NCI-H524 treated with DMSO at 0.1 percent for 48 hours (cell line): ENCODE results near the gene GRIK5.

Experiments
- DNase-seq: peaks from one replicate; lab custom pipeline; 2025; lab: John Stamatoyannopoulos, UW

The GRIK5 gene

GRCh38 chr19:41990615-41991014 lies 79.4 kb downstream of the GRIK5 start:
- DNase-seq = no peak

- no peak for DNase-seq
These were observed 80.0 kb downstream of the GRIK5 start for GRCh38 chr19:41990028-41990427.

- no peak for DNase-seq
These were observed 81.1 kb downstream of the GRIK5 start for GRCh38 chr19:41988947-41989346.

- DNase-seq = no peak
These were observed 82.7 kb downstream of the GRIK5 start for GRCh38 chr19:41987141-41987860.

- no peak for DNase-seq
These were observed 85.0 kb downstream of the GRIK5 start for GRCh38 chr19:41984961-41985360.

GRCh38 chr19:41981724-41982123 lies 88.3 kb downstream of the GRIK5 start:
- DNase-seq = no peak

- no peak for DNase-seq
These were observed 91.5 kb downstream of the GRIK5 start for GRCh38 chr19:41978470-41978869.

GRCh38 chr19:41977916-41978315 lies 92.1 kb downstream of the GRIK5 start:
- DNase-seq = no peak

GRCh38 chr19:41974652-41975051 lies 95.4 kb downstream of the GRIK5 start:
- DNase-seq = no peak

GRCh38 chr19:41971363-41971762 lies 98.6 kb downstream of the GRIK5 start:
- DNase-seq = no peak

- DNase-seq = no peak
These were observed 100.1 kb downstream of the GRIK5 start for GRCh38 chr19:41969772-41970458.

GRCh38 chr19:41968751-41969595 lies 101.0 kb downstream of the GRIK5 start:
- DNase-seq = no peak

GRCh38 chr19:41967054-41967783 lies 102.8 kb downstream of the GRIK5 start:
- no peak for DNase-seq

GRCh38 chr19:41965106-41965505 lies 104.9 kb downstream of the GRIK5 start:
- DNase-seq = no peak

- DNase-seq = no peak
These were observed 109.0 kb downstream of the GRIK5 start for GRCh38 chr19:41960973-41961372.

GRCh38 chr19:41959056-41960053 lies 110.7 kb downstream of the GRIK5 start, which contains the start of gene RABAC1:
TSS of gene RABAC1 (minus strand) at chr19:41959321. CDS start at chr19:41959292, 29 bp downstream.
- peak; percentile 97 for DNase-seq

- DNase-seq = no peak
These were observed 111.5 kb downstream of the GRIK5 start for GRCh38 chr19:41958367-41959055.

- peak; percentile 51 for DNase-seq
These were observed 112.1 kb downstream of the GRIK5 start for GRCh38 chr19:41957838-41958366.

GRCh38 chr19:41957161-41957837 lies 112.7 kb downstream of the GRIK5 start:
- no peak for DNase-seq
